Thymus (tissue), 2 donors: Measurements from ENCODE around the gene SOX3. TPM values are rescaled to one million over a fixed set of nuclear protein-coding genes. Genes with fewer than 3 reads are reported as not detected.

Experiments
- polyA plus RNA-seq: library from polyadenylated mRNA; stranded (reverse); fragments of 200-250 nt; gene quantifications from one replicate; pipeline ENCODE4 v1.2.3, GENCODE V29; 2013
- total RNA-seq: library from RNA; stranded (reverse); fragments of 120-200 nt; gene quantifications from one replicate; pipeline ENCODE4 v1.2.4, GENCODE V29; 2013
- donor health status: healthy.

The SOX3 gene
- total and polyA plus RNA-seq, 2 donors, result 0.02 to 0.05 TPM

Other genes starting within 250 kb of the SOX3 start
- gene LINC00632, start 204.7 kb upstream of the SOX3 start, total RNA-seq, result 20.5 TPM
- gene LINC00632, start 204.7 kb upstream of the SOX3 start, polyA plus RNA-seq, result 3.9 TPM